Uterus (tissue), 4 donors: ENCODE data around the gene UPF2. TPM values are rescaled to one million over a fixed set of nuclear protein-coding genes. Genes with fewer than 3 reads are reported as not detected.

Experiments
- DNase-seq, 2 donors: peaks; one replicate each; pipeline ENCODE4 v3.0.0-alpha.2; 2019 to 2020
- H3K27ac ChIP-seq, 2 donors: fragments of 200-600 bp; sonication (generic); 1 replicate in 1 of 2; 2 replicates in 1 of 2; pipeline ENCODE4 v1.5.1; 2016 to 2018
- H3K27me3 ChIP-seq, 2 donors: fragments of 200-600 bp; sonication (generic); one replicate each; pipeline ENCODE4 v1.5.1; 2018 to 2019; ENCODE audit warnings: control low read depth in 1 of 2
- H3K36me3 ChIP-seq, 2 donors: fragments of 200-600 bp; sonication (generic); one replicate each; pipeline ENCODE4 v1.5.1; 2019; ENCODE audit warnings: control low read depth in 1 of 2
- H3K4me1 ChIP-seq, 2 donors: fragments of 200-600 bp; sonication (generic); one replicate each; pipeline ENCODE4 v1.5.1; 2018 to 2019; ENCODE audit warnings: control low read depth in 1 of 2
- H3K4me3 ChIP-seq, 2 donors: fragments of 200-600 bp; sonication (generic); 1 replicate in 1 of 2; 2 replicates in 1 of 2; pipeline ENCODE4 v1.5.1; 2018 to 2019; ENCODE audit warnings: mild to moderate bottlenecking in 1 of 2
- H3K9me3 ChIP-seq, 2 donors: fragments of 200-600 bp; sonication (generic); one replicate each; pipeline ENCODE4 v1.5.1; 2019; ENCODE audit warnings: control low read depth in 1 of 2
- CTCF ChIP-seq, 4 experiments: fragments of 200-600 bp in 2 of 4; fragments of 450-650 bp in 2 of 4; sonication (generic) in 2 of 4; IDR thresholded peaks; one replicate each; pipeline ENCODE4 v1.5.1; 2016 to 2019; ENCODE audit warnings: antibody characterized with exemption in 4 of 4, mild to moderate bottlenecking in 2 of 4, moderate library complexity in 1 of 4
- POLR2A ChIP-seq, 2 donors: fragments of 450-650 bp; IDR thresholded peaks; one replicate each; pipeline ENCODE4 v1.6.1; 2016; ENCODE audit warnings: antibody characterized with exemption in 2 of 2, mild to moderate bottlenecking in 1 of 2, moderate library complexity in 1 of 2
- intact Hi-C: fragments of 100-400 bp; cut with DNase I; formaldehyde crosslinking; loops from one replicate; pipeline ENCODE4 v1.15.1; 2023; ENCODE audit warnings: low total_unique reads
- total RNA-seq, 4 donors: library from RNA; depleted of rRNA in 3 of 4; stranded (reverse); fragments of >200 nt in 3 of 4; gene quantifications; one replicate each; pipeline versions ENCODE4 v1.1.0 to v1.2.4, GENCODE V29; 2014 to 2023
- donor health status: DM: yes; HTN: yes; CAD: no.

Gene UPF2
- total RNA-seq, 4 donors from 2014 or later: 17.4 to 35.7 (median 28.0) TPM

GRCh38 chr10:12041766-12042408 lies 722 bp downstream of the UPF2 start:
- no peaks in the 10 kb centered on the region for H3K36me3 ChIP-seq
- TF ChIP-seq POLR2A (IDR thresholded peaks at IDR 0.05) (no peak), CTCF (IDR thresholded peaks at IDR 0.05) (no peak)
- intact Hi-C loops: no loop called here

GRCh38 chr10:12036073-12036655 lies 6.4 kb downstream of the UPF2 start:
- peaks cover 0 to 6% of the 10 kb centered on the region in 2 donors for H3K4me1 ChIP-seq
- H3K36me3 ChIP-seq: no peaks in the 10 kb centered on the region
- DNase-seq: no peak
- H3K4me3 ChIP-seq: no peak overlapping the region
- intact Hi-C loops: no loop called here
- no peak overlapping the region for H3K27ac ChIP-seq
- TF ChIP-seq CTCF (IDR thresholded peaks at IDR 0.05) (no peak), POLR2A (IDR thresholded peaks at IDR 0.05) (no peak)
- no peaks in the 10 kb centered on the region for H3K9me3 ChIP-seq
- no peaks in the 10 kb centered on the region for H3K27me3 ChIP-seq

More at GRCh38 chr10:12041766-12042408, 722 bp downstream of the UPF2 start:
- Histone ChIP-seq H3K27me3 (no peaks in the 10 kb centered on the region), H3K4me3 (peak overlapping the region; percentile 84 to 100), H3K4me1 (peaks cover 0 to 6% of the 10 kb centered on the region in 2 donors), H3K9me3 (no peaks in the 10 kb centered on the region), H3K27ac (peak overlapping the region; percentile 95 to 98)
- no peak for DNase-seq

GRCh38 chr10:12031404-12031803 lies 11.2 kb downstream of the UPF2 start:
- Histone ChIP-seq H3K36me3 (no peaks in the 10 kb centered on the region), H3K27ac (no peak overlapping the region), H3K4me1 (no peaks in the 10 kb centered on the region), H3K4me3 (no peak overlapping the region), H3K27me3 (no peaks in the 10 kb centered on the region), H3K9me3 (no peaks in the 10 kb centered on the region)
- no peak for DNase-seq
- TF ChIP-seq CTCF (IDR thresholded peaks at IDR 0.05): no peak
- intact Hi-C loops: no loop called here

- DNase-seq: no peak
- Histone ChIP-seq H3K27me3 (no peaks in the 10 kb centered on the region), H3K4me3 (no peak overlapping the region), H3K4me1 (no peaks in the 10 kb centered on the region), H3K36me3 (no peaks in the 10 kb centered on the region), H3K27ac (no peak overlapping the region), H3K9me3 (no peaks in the 10 kb centered on the region)
- TF ChIP-seq CTCF (IDR thresholded peaks at IDR 0.05): no peak
- TF ChIP-seq POLR2A (IDR thresholded peaks at IDR 0.05): no peak
- intact Hi-C loops: no loop called here
These were observed 15.1 kb downstream of the UPF2 start for GRCh38 chr10:12027539-12027938.

- TF ChIP-seq CTCF (IDR thresholded peaks at IDR 0.05): no peak
- TF ChIP-seq POLR2A (IDR thresholded peaks at IDR 0.05): no peak
- intact Hi-C loops: no loop called here
- Histone ChIP-seq H3K9me3 (no peaks in the 10 kb centered on the region), H3K36me3 (no peaks in the 10 kb centered on the region), H3K4me1 (no peaks in the 10 kb centered on the region), H3K4me3 (no peak overlapping the region), H3K27ac (no peak overlapping the region), H3K27me3 (no peaks in the 10 kb centered on the region)
- no peak for DNase-seq
These were observed 17.0 kb downstream of the UPF2 start for GRCh38 chr10:12025591-12025990.
